GM19468 (cell line): ENCODE results near the gene LRRC15.

Experiments used
- ATAC-seq: cut with Tn5 transposase; IDR thresholded peaks from one replicate; pipeline ENCODE4 v1.9.1; 2021; ENCODE audit warnings: mild to moderate bottlenecking, moderate library complexity, moderate number of reproducible peaks; ENCODE audit not compliant: unreplicated experiment; ENCODE audit errors: extremely low read depth

The LRRC15 gene

GRCh38 chr3:194306771-194307640 is 62.5 kb downstream of the LRRC15 start:
- peak; percentile 58 for ATAC-seq

- ATAC-seq, result peak; percentile 10
Measured at GRCh38 chr3:194306109-194306686, 63.3 kb downstream of the LRRC15 start.

GRCh38 chr3:194305356-194306108 is 64.0 kb downstream of the LRRC15 start:
- ATAC-seq, result no peak
